ENCODE data around the gene RAB6B. TPM values are rescaled to one million over a fixed set of nuclear protein-coding genes. Genes with fewer than 3 reads are reported as not detected.

The RAB6B gene
- total RNA-seq, 1 donor from 2014 or later, result 1.6 TPM

DNA sequence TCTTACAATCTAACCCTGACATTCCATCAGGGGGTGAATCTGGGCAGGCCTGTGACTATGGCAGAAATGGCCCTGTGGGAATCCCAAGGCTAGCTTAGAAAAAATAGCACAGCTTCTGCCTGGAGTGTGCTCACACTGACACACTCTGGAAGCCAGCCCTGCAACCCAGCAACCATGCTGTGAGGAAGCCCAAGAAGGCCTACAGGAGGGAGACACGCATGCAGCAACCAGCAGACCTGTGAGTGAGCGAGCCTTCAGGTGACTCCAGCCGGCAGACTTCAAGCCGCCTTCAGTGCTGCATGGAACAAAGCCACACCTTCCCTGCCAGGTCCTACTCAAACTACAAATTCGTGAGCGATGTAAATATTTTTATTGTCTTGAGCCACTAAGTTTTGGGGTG lies 26.1 kb downstream of the RAB6B start:
- Histone ChIP-seq H3K9me3 (ENCODE audit: control insufficient read depth in 3 of 3, low read length in 3 of 3) (no peaks in the 10 kb centered on the region), H3K4me1 (ENCODE audit: control insufficient read depth in 3 of 3, insufficient read depth in 3 of 3, low read length in 3 of 3) (no peaks in the 10 kb centered on the region), H3K9ac (ENCODE audit: low read depth in 1 of 3, low read length in 3 of 3) (no peak overlapping the region), H3K36me3 (ENCODE audit: control insufficient read depth in 3 of 3, insufficient read depth in 3 of 3, low read length in 3 of 3) (no peaks in the 10 kb centered on the region), H3K27ac (ENCODE audit: low read depth, low read length) (no peak overlapping the region), H3K27me3 (ENCODE audit: control insufficient read depth in 3 of 3, insufficient read depth in 3 of 3, low read length in 3 of 3) (peaks cover 0 to 4% (median 0%) of the 10 kb centered on the region in 3 donors), H3K4me3 (ENCODE audit: low read length in 3 of 3) (no peak overlapping the region)

DNA sequence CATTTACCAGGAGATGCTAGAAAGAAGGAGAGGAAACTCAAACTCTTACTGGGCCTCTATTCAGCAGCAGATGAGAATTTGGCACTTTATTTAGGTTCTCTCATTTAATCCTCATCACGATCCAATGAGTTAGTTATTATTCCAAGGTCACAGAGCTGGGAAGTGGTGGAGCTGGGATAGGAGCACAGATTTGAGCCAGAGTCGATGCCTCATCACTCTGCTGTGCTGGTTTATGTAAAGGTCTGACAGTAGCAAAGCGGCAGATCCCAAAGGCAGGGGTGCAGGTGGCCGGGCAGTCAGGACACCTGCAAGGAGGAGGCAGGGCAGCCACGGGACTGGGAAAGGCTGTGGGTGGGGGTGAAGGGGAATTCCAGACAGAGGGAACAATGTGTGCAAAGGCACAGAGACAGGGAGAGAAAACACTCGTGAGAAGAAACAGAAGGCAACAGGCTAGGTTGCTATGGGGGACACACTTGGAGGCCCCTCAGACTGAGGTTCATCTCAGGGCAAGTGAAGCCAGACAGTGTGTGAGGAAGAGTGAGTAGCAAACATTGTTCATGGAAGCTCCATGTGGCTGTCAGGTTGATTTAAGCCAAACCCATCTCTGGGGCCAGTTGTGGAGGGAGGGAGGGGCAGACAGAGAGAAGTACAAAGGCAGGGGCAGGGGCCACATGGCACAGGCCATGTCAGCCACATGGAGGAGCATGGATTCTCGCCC lies 26.8 kb downstream of the RAB6B start:
- no peak overlapping the region for H3K9ac ChIP-seq (ENCODE audit: low read depth in 1 of 3, low read length in 3 of 3)
- peaks cover 0 to 4% (median 0%) of the 10 kb centered on the region in 3 donors for H3K27me3 ChIP-seq (ENCODE audit: control insufficient read depth in 3 of 3, insufficient read depth in 3 of 3, low read length in 3 of 3)
- H3K36me3 ChIP-seq (ENCODE audit: control insufficient read depth in 3 of 3, insufficient read depth in 3 of 3, low read length in 3 of 3), result no peaks in the 10 kb centered on the region
- no peak overlapping the region for H3K27ac ChIP-seq (ENCODE audit: low read depth, low read length)
- no peaks in the 10 kb centered on the region for H3K9me3 ChIP-seq (ENCODE audit: control insufficient read depth in 3 of 3, low read length in 3 of 3)
- H3K4me1 ChIP-seq (ENCODE audit: control insufficient read depth in 3 of 3, insufficient read depth in 3 of 3, low read length in 3 of 3), result no peaks in the 10 kb centered on the region
- H3K4me3 ChIP-seq (ENCODE audit: low read length in 3 of 3), result no peak overlapping the region

DNA sequence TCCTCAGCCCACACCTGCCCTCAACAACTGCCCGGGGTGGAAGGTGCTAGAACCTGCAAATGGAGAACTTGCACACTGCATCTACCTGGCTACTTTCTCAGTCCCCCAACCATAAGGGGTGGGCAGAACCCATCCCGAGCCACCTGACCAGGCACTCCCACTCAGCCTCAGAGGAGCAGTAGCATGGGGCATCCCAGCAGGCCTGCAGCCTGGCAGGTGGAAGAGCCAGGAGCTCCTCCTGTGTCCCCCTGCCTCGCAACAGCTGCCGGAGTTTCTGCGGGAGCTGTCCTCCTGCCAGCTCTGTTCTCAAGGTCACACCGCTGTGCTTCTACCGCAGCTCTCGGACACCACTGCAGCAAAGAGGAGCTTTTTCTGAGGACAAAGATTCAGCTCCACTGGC lies 27.5 kb downstream of the RAB6B start:
- H3K4me1 ChIP-seq (ENCODE audit: control insufficient read depth in 3 of 3, insufficient read depth in 3 of 3, low read length in 3 of 3), result no peaks in the 10 kb centered on the region
- no peaks in the 10 kb centered on the region for H3K36me3 ChIP-seq (ENCODE audit: control insufficient read depth in 3 of 3, insufficient read depth in 3 of 3, low read length in 3 of 3)
- no peak overlapping the region for H3K9ac ChIP-seq (ENCODE audit: low read depth in 1 of 3, low read length in 3 of 3)
- H3K4me3 ChIP-seq (ENCODE audit: low read length in 3 of 3), result no peak overlapping the region
- peaks cover 0 to 4% (median 0%) of the 10 kb centered on the region in 3 donors for H3K27me3 ChIP-seq (ENCODE audit: control insufficient read depth in 3 of 3, insufficient read depth in 3 of 3, low read length in 3 of 3)
- H3K27ac ChIP-seq (ENCODE audit: low read depth, low read length), result no peak overlapping the region
- H3K9me3 ChIP-seq (ENCODE audit: control insufficient read depth in 3 of 3, low read length in 3 of 3), result no peaks in the 10 kb centered on the region

DNA sequence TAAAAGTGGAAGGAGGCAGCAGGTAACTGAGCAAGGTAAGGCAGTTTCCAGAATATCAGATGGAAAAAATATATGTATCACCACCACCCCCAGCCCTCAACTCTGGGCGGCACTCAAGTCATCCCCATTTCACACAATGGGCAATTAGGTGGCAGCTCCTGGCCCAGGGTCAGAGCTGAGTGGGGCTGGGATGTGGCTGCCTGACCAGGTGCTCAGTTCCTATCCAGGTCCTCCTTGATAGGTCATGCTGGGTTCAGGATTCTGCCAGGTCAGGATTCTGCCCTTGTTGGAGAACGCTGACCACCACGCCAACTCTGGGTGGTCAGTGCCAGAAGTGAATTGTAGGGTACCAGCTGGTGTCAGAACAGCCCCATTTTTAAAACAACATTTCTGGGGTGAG lies 29.5 kb downstream of the RAB6B start:
- Histone ChIP-seq H3K4me3 (ENCODE audit: low read length in 3 of 3) (no peak overlapping the region), H3K36me3 (ENCODE audit: control insufficient read depth in 3 of 3, insufficient read depth in 3 of 3, low read length in 3 of 3) (no peaks in the 10 kb centered on the region), H3K27me3 (ENCODE audit: control insufficient read depth in 3 of 3, insufficient read depth in 3 of 3, low read length in 3 of 3) (peaks cover 0 to 3% (median 0%) of the 10 kb centered on the region in 3 donors), H3K9me3 (ENCODE audit: control insufficient read depth in 3 of 3, low read length in 3 of 3) (no peaks in the 10 kb centered on the region), H3K4me1 (ENCODE audit: control insufficient read depth in 3 of 3, insufficient read depth in 3 of 3, low read length in 3 of 3) (no peaks in the 10 kb centered on the region), H3K9ac (ENCODE audit: low read depth in 1 of 3, low read length in 3 of 3) (no peak overlapping the region), H3K27ac (ENCODE audit: low read depth, low read length) (no peak overlapping the region)

DNA sequence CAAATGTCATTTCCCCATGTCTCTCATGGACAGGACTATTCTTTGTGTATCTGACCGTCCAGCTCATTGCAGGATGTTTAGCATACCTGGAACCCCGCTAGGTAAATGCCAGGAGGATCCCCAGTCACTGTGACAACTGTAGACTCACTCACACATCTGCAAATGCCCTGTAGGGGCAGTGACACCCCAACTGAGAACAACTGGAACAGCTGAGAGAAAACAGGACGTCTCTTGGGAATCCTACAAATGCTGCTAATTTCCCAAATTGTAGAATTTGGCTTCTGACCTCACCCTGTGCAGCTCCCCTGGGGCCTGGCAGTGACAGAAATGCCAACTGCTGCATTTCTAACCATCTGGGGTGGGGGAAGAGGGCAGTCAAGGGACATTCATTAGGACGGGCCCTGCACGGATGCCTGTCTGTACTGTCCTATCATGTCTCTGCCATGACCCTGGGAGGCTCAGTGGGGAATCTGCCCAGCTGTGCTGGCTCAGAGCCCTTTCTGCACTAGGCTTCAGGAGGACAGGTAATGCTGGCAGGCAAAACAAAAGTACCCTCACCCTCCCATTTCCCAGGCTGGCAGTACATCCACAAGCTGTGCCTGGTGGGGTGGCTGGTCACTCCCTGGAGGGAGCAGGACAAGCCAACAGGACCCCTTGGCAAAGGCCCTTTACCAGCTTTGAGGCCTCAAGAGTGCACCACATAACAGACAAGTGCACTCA lies 30.4 kb downstream of the RAB6B start:
- no peak overlapping the region for H3K27ac ChIP-seq (ENCODE audit: low read depth, low read length)
- H3K27me3 ChIP-seq (ENCODE audit: control insufficient read depth in 3 of 3, insufficient read depth in 3 of 3, low read length in 3 of 3), result no peaks in the 10 kb centered on the region
- no peak overlapping the region for H3K9ac ChIP-seq (ENCODE audit: low read depth in 1 of 3, low read length in 3 of 3)
- H3K4me3 ChIP-seq (ENCODE audit: low read length in 3 of 3), result no peak overlapping the region
- H3K4me1 ChIP-seq (ENCODE audit: control insufficient read depth in 3 of 3, insufficient read depth in 3 of 3, low read length in 3 of 3), result no peaks in the 10 kb centered on the region
- H3K36me3 ChIP-seq (ENCODE audit: control insufficient read depth in 3 of 3, insufficient read depth in 3 of 3, low read length in 3 of 3), result no peaks in the 10 kb centered on the region
- H3K9me3 ChIP-seq (ENCODE audit: control insufficient read depth in 3 of 3, low read length in 3 of 3), result no peaks in the 10 kb centered on the region

DNA sequence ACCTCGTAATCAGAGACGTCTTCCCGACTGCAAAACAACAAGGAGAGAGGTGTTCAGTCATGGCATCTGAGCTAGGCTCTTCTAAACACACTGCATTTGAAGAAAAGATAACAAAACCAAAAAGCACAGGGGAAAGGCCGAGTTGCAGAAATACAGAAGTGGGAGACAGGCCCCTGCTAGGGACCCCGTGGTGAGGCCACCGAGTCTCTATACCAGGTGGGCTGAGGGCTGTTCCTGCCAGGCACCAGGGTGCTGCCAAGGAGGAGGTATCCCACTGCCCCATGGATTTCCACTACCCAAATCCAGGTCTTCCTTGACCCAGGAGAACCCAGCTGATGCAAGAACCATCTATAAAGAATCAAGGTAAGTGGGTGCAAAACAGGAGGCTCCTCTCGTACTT lies 31.1 kb downstream of the RAB6B start:
- no peaks in the 10 kb centered on the region for H3K4me1 ChIP-seq (ENCODE audit: control insufficient read depth in 3 of 3, insufficient read depth in 3 of 3, low read length in 3 of 3)
- H3K27me3 ChIP-seq (ENCODE audit: control insufficient read depth in 3 of 3, insufficient read depth in 3 of 3, low read length in 3 of 3), result no peaks in the 10 kb centered on the region
- no peaks in the 10 kb centered on the region for H3K36me3 ChIP-seq (ENCODE audit: control insufficient read depth in 3 of 3, insufficient read depth in 3 of 3, low read length in 3 of 3)
- H3K9me3 ChIP-seq (ENCODE audit: control insufficient read depth in 3 of 3, low read length in 3 of 3), result no peaks in the 10 kb centered on the region
- H3K9ac ChIP-seq (ENCODE audit: low read depth in 1 of 3, low read length in 3 of 3), result no peak overlapping the region
- H3K4me3 ChIP-seq (ENCODE audit: low read length in 3 of 3), result no peak overlapping the region
- no peak overlapping the region for H3K27ac ChIP-seq (ENCODE audit: low read depth, low read length)

DNA sequence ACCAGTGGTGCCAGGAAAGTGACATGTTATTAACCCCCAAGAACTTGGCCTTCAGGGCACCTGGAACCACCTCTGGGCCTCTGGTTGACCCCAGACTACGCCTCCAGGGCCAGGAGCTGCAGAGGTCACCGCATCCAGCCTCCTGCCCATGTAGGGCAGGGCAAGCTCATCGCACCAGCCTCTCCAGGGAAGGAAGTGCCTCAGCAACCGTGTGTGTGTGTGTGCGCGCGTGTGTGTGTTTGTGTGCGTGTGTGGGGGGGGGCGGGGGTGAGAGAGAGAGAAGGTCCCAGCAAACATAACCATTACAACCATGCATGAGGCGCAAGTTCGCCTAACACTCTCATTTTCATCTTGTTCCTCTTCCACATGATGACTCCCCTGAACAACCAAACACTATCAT lies 31.8 kb downstream of the RAB6B start:
- H3K27me3 ChIP-seq (ENCODE audit: control insufficient read depth in 3 of 3, insufficient read depth in 3 of 3, low read length in 3 of 3), result no peaks in the 10 kb centered on the region
- no peak overlapping the region for H3K9ac ChIP-seq (ENCODE audit: low read depth in 1 of 3, low read length in 3 of 3)
- H3K4me3 ChIP-seq (ENCODE audit: low read length in 3 of 3), result no peak overlapping the region
- H3K27ac ChIP-seq (ENCODE audit: low read depth, low read length), result no peak overlapping the region
- H3K4me1 ChIP-seq (ENCODE audit: control insufficient read depth in 3 of 3, insufficient read depth in 3 of 3, low read length in 3 of 3), result no peaks in the 10 kb centered on the region
- H3K36me3 ChIP-seq (ENCODE audit: control insufficient read depth in 3 of 3, insufficient read depth in 3 of 3, low read length in 3 of 3), result no peaks in the 10 kb centered on the region
- H3K9me3 ChIP-seq (ENCODE audit: control insufficient read depth in 3 of 3, low read length in 3 of 3), result no peaks in the 10 kb centered on the region

DNA sequence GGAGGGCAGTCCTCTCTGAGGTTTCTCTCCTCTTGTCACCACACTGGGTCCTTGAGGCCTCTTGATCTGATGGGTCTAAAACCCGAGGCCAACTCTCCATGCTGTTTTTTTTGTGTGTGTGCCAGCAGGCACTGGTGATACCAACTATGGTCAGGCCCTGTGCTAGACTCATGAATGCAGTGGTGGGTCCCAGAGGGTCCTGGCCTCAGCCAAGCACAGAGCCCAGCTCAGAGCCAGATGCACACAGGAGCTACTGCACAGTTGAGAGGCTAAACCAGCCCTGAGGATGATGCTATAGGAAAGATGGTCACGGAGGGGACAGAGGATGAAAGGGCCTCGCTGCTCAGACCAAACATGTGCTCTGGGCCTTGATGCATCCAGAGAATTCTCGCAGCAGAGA lies 33.5 kb downstream of the RAB6B start:
- no peaks in the 10 kb centered on the region for H3K4me1 ChIP-seq (ENCODE audit: control insufficient read depth in 3 of 3, insufficient read depth in 3 of 3, low read length in 3 of 3)
- no peaks in the 10 kb centered on the region for H3K36me3 ChIP-seq (ENCODE audit: control insufficient read depth in 3 of 3, insufficient read depth in 3 of 3, low read length in 3 of 3)
- no peak overlapping the region for H3K27ac ChIP-seq (ENCODE audit: low read depth, low read length)
- H3K27me3 ChIP-seq (ENCODE audit: control insufficient read depth in 3 of 3, insufficient read depth in 3 of 3, low read length in 3 of 3), result no peaks in the 10 kb centered on the region
- no peak overlapping the region for H3K9ac ChIP-seq (ENCODE audit: low read depth in 1 of 3, low read length in 3 of 3)
- no peaks in the 10 kb centered on the region for H3K9me3 ChIP-seq (ENCODE audit: control insufficient read depth in 3 of 3, low read length in 3 of 3)
- no peak overlapping the region for H3K4me3 ChIP-seq (ENCODE audit: low read length in 3 of 3)

DNA sequence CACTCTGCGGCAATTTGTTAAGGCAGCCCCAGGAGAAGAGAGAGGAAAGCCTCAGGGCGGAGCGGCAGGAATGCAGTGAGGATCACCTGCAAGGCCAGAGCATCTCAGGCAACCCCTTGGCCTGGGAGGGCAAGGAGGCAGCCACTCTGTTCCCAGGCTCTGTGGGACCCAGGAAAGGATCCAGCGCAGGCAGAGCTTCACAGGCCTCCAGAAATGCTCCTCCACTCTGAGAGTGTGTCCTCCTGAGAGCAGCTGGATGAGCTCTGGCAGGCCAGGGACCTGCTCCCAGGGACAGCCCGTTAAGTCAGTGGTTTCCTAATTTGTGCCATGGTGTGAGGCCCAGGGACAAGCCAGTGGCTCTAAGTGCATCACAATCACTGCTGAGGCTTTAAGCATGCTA lies 35.2 kb downstream of the RAB6B start:
- Histone ChIP-seq H3K4me1 (ENCODE audit: control insufficient read depth in 3 of 3, insufficient read depth in 3 of 3, low read length in 3 of 3) (peaks cover 0 to 3% (median 0%) of the 10 kb centered on the region in 3 donors), H3K27ac (ENCODE audit: low read depth, low read length) (no peak overlapping the region), H3K27me3 (ENCODE audit: control insufficient read depth in 3 of 3, insufficient read depth in 3 of 3, low read length in 3 of 3) (no peaks in the 10 kb centered on the region), H3K9ac (ENCODE audit: low read depth in 1 of 3, low read length in 3 of 3) (no peak overlapping the region), H3K9me3 (ENCODE audit: control insufficient read depth in 3 of 3, low read length in 3 of 3) (no peaks in the 10 kb centered on the region), H3K4me3 (ENCODE audit: low read length in 3 of 3) (no peak overlapping the region), H3K36me3 (ENCODE audit: control insufficient read depth in 3 of 3, insufficient read depth in 3 of 3, low read length in 3 of 3) (no peaks in the 10 kb centered on the region)

DNA sequence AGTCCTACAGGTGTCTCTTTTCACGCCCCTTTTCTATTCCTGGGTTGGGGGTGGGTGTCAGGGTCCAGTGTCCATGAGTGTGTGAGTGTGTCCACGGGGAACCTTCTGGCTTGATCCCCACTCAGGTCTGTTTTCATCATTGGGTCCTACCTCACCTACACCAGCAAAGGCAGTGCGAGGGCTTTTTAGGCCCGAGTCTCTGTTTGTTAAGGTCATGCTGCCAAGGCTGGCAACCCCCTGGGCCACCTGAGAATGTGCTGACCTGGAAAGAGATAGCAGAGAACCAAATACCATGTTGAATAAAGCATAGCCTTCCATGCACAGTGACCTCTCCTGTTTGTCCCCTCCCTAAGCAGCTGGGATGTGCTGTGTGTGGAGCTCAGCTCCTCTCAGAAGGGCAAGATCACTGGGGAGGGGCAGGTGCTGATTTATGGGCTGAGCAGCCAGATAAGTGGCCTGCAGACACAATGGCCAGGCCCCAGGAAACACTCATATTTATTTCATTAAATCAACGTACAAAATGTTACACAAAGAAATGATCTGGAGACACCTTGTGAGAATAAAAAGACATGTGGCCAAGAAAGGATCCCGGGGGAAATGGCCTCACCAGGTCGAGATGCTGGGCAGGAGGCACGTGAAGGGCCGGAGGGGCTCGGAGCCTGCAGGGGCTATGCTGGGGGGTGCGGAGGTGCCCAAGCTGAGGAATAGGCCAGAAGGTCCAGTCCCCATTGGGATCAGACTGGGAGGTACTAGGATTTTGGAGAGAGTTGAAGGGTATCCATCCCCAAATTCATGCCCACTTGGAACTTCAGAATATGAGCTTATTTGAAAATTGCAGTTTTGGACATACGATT lies 36.1 kb downstream of the RAB6B start:
- H3K9me3 ChIP-seq (ENCODE audit: control insufficient read depth in 3 of 3, low read length in 3 of 3), result no peaks in the 10 kb centered on the region
- H3K27me3 ChIP-seq (ENCODE audit: control insufficient read depth in 3 of 3, insufficient read depth in 3 of 3, low read length in 3 of 3), result no peaks in the 10 kb centered on the region
- H3K4me3 ChIP-seq (ENCODE audit: low read length in 3 of 3), result no peak overlapping the region
- no peak overlapping the region for H3K27ac ChIP-seq (ENCODE audit: low read depth, low read length)
- no peaks in the 10 kb centered on the region for H3K36me3 ChIP-seq (ENCODE audit: control insufficient read depth in 3 of 3, insufficient read depth in 3 of 3, low read length in 3 of 3)
- no peak overlapping the region for H3K9ac ChIP-seq (ENCODE audit: low read depth in 1 of 3, low read length in 3 of 3)
- peaks cover 0 to 3% (median 0%) of the 10 kb centered on the region in 3 donors for H3K4me1 ChIP-seq (ENCODE audit: control insufficient read depth in 3 of 3, insufficient read depth in 3 of 3, low read length in 3 of 3)
